ENCODE measurements around the gene TAF4.

GRCh38 chr20:62061851-62062423, 3.7 kb downstream of the TAF4 start:
- TF ChIP-seq CTCF (IDR thresholded peaks at IDR 0.05; ENCODE audit: low read length), result no peak
- TF ChIP-seq EZH2 (optimal IDR thresholded peaks at IDR 0.05; ENCODE audit: low read depth, low read length), result no peak
